HL-60 (cell line): ENCODE measurements around the gene COL24A1.
"Not testable (repeated sequence)": the region's sequence is repeated elsewhere in the genome, so short reads cannot be mapped to it uniquely, and the experiment has no call there.

Experiments used
- DNase-seq, 2 experiments: peaks; one replicate each; pipeline ENCODE4 v3.0.0-alpha.2; 2010 to 2020; ENCODE audit warnings: low read depth in 1 of 2, low spot score in 1 of 2
- H3K27ac ChIP-seq: fragments of 250-450 bp; sonication (Bioruptor Pico); replicated peaks from 2 replicates; pipeline ENCODE4 v1.5.1; 2020; ENCODE audit warnings: mild to moderate bottlenecking, moderate library complexity
- H3K27me3 ChIP-seq: fragments of 250-450 bp; sonication (Bioruptor Pico); 2 replicates; pipeline ENCODE4 v1.5.1; 2021; ENCODE audit warnings: mild to moderate bottlenecking, moderate library complexity; ENCODE audit not compliant: insufficient read depth, poor library complexity, severe bottlenecking
- H3K4me3 ChIP-seq: replicated peaks from 2 replicates; pipeline ENCODE4 v1.5.1; 2011; ENCODE audit warnings: mild to moderate bottlenecking, control low read depth, low read length; ENCODE audit not compliant: insufficient read depth
- GABPA ChIP-seq: IDR thresholded peaks from 2 replicates; pipeline ENCODE4 v1.6.1; 2012; ENCODE audit warnings: low read depth
- POLR2AphosphoS5 ChIP-seq: IDR thresholded peaks from 2 replicates; pipeline ENCODE4 v1.6.1; 2012; ENCODE audit warnings: low read depth
- SPI1 ChIP-seq: IDR thresholded peaks from 2 replicates; pipeline ENCODE4 v1.6.1; 2012; ENCODE audit warnings: low read depth, mild to moderate bottlenecking, borderline replicate concordance
- TF ChIP-seq, protein P1 (sequence below): IDR thresholded peaks from 2 replicates; pipeline ENCODE4 v1.6.1; 2012; ENCODE audit warnings: low read depth; ENCODE audit not compliant: insufficient replicate concordance
- TF ChIP-seq, protein P2 (sequence below): IDR thresholded peaks from one replicate; pipeline ENCODE4 v1.5.1; 2011; ENCODE audit warnings: low read length, control low read depth, inconsistent platforms; ENCODE audit not compliant: insufficient read depth

Gene COL24A1

DNA sequence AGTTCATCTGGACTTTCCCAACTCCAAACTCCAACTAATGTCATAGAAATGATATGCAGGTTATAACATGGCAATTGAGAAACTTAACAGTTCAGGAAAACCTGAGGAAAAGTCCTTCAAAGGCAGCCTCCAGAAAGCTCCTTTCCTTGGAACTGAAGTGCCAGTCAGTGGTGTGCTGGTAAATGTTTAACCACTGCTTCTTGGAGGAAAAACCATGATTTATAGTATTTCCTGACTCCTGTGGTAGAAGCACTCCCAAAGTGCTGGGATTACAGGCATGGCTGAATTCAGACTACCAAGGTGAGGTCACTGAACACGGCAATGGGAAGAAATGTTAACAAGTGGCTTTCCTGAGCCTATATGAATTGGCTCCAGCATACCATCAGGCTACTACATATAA lies 421.6 kb downstream of the COL24A1 start:
- Histone ChIP-seq H3K27me3 (no peaks in the 10 kb centered on the region), H3K4me3 (no peak overlapping the region), H3K27ac (no peak overlapping the region)
- no peak for DNase-seq
- TF ChIP-seq, protein P1, sequence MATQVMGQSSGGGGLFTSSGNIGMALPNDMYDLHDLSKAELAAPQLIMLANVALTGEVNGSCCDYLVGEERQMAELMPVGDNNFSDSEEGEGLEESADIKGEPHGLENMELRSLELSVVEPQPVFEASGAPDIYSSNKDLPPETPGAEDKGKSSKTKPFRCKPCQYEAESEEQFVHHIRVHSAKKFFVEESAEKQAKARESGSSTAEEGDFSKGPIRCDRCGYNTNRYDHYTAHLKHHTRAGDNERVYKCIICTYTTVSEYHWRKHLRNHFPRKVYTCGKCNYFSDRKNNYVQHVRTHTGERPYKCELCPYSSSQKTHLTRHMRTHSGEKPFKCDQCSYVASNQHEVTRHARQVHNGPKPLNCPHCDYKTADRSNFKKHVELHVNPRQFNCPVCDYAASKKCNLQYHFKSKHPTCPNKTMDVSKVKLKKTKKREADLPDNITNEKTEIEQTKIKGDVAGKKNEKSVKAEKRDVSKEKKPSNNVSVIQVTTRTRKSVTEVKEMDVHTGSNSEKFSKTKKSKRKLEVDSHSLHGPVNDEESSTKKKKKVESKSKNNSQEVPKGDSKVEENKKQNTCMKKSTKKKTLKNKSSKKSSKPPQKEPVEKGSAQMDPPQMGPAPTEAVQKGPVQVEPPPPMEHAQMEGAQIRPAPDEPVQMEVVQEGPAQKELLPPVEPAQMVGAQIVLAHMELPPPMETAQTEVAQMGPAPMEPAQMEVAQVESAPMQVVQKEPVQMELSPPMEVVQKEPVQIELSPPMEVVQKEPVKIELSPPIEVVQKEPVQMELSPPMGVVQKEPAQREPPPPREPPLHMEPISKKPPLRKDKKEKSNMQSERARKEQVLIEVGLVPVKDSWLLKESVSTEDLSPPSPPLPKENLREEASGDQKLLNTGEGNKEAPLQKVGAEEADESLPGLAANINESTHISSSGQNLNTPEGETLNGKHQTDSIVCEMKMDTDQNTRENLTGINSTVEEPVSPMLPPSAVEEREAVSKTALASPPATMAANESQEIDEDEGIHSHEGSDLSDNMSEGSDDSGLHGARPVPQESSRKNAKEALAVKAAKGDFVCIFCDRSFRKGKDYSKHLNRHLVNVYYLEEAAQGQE = no peak
- TF ChIP-seq SPI1 = no peak
- TF ChIP-seq GABPA = no peak
- no peak for TF ChIP-seq POLR2AphosphoS5
- TF ChIP-seq, protein P2, sequence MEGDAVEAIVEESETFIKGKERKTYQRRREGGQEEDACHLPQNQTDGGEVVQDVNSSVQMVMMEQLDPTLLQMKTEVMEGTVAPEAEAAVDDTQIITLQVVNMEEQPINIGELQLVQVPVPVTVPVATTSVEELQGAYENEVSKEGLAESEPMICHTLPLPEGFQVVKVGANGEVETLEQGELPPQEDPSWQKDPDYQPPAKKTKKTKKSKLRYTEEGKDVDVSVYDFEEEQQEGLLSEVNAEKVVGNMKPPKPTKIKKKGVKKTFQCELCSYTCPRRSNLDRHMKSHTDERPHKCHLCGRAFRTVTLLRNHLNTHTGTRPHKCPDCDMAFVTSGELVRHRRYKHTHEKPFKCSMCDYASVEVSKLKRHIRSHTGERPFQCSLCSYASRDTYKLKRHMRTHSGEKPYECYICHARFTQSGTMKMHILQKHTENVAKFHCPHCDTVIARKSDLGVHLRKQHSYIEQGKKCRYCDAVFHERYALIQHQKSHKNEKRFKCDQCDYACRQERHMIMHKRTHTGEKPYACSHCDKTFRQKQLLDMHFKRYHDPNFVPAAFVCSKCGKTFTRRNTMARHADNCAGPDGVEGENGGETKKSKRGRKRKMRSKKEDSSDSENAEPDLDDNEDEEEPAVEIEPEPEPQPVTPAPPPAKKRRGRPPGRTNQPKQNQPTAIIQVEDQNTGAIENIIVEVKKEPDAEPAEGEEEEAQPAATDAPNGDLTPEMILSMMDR = no peak

DNA sequence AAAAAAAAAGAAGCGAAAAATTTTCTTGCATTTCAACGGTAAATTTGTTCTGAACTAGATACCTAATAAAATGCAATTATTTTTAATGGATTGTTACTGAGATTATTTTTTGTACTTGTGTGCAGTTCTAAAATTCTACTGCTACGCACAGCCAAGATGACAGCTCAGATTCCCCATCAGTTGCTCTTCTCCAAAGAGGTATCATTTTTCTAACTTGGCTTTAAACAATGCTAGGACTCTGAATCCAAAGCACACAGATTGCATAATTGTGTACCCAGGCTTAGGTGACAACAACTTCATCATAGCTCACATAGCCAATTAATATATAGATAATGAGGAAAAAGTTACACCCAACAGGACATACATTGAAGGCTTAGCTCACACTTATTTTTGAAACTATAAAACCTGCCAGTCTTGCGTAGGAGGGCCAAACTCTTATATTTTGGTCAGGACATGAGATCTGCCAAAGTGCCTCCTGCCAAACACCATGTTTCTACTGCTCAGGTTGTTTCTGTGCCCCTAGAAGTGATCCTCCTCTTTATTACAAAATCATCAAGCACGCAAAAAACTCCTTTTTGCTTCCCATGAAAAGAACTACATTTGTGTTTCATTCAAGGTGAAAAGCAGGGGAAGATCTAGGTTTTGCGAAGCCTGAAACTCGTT lies 437.8 kb downstream of the COL24A1 start:
- TF ChIP-seq, protein P2 = no peak
- TF ChIP-seq GABPA (no peak), POLR2AphosphoS5 (no peak), SPI1 (no peak)
- TF ChIP-seq, protein P1 = no peak
- Histone ChIP-seq H3K4me3 (no peak overlapping the region), H3K27me3 (no peaks in the 10 kb centered on the region), H3K27ac (no peak overlapping the region)
- DNase-seq = no peak

DNA sequence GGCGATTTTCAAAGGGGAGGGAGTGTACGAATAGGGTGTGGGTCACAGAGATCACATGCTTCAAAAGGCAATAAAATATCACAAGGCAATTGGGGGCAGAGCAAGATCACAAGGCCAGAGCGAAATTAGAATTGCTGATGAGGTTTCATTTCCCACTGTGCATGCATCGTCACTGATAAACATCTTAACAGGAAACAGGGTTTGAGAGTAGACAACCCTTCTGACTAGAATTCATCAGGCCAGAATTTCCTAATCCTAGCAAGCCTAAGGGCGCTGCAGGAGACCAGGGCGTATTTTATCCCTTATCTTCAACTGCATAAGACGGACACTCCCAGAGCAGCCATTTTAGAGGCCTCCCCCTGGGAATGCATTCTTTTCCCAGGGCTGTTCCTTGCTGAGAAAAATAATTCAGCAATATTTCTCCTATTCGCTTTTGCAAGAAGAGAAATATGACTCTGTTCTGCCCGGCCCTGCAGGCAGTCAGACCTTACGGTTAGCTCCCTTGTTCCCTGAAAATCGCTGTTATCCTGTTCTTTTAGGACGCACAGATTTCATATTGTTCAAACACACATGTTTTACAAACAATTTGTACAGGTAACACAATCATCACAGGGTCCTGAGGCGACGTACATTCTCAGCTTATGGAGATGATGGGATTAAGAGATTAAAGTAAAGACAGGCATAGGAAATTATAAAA lies 442.0 kb downstream of the COL24A1 start:
- H3K27ac ChIP-seq, H3K27me3 ChIP-seq, H3K4me3 ChIP-seq, DNase-seq: not testable (repeated sequence)

DNA sequence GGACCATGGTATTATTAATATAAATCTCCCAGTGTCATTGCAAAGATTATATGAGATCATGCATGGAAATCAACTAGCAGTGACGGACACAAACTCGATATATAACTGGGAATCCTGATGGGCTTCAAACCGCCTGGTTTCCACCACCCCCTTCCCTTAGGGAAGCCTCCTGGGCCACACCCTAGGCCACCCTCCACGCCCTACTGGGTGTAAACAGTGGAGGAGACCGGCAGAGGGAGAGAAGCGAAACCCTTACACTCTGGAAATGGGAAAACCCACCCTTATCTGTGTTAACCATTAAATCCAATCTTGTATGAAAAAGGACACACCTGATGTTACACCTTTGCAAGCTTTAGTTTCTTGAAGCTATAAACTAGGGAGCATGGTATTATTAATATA lies 447.7 kb downstream of the COL24A1 start:
- Histone ChIP-seq H3K27me3 (no peaks in the 10 kb centered on the region), H3K4me3 (peak overlapping the region; percentile 84), H3K27ac (peak overlapping the region; percentile 65)
- DNase-seq = no peak
- TF ChIP-seq SPI1 = no peak
